ENCODE measurements around the gene KPNA6.
"Not testable (repeated sequence)": the region's sequence is repeated elsewhere in the genome, so short reads cannot be mapped to it uniquely, and the experiment has no call there.

The KPNA6 gene

DNA sequence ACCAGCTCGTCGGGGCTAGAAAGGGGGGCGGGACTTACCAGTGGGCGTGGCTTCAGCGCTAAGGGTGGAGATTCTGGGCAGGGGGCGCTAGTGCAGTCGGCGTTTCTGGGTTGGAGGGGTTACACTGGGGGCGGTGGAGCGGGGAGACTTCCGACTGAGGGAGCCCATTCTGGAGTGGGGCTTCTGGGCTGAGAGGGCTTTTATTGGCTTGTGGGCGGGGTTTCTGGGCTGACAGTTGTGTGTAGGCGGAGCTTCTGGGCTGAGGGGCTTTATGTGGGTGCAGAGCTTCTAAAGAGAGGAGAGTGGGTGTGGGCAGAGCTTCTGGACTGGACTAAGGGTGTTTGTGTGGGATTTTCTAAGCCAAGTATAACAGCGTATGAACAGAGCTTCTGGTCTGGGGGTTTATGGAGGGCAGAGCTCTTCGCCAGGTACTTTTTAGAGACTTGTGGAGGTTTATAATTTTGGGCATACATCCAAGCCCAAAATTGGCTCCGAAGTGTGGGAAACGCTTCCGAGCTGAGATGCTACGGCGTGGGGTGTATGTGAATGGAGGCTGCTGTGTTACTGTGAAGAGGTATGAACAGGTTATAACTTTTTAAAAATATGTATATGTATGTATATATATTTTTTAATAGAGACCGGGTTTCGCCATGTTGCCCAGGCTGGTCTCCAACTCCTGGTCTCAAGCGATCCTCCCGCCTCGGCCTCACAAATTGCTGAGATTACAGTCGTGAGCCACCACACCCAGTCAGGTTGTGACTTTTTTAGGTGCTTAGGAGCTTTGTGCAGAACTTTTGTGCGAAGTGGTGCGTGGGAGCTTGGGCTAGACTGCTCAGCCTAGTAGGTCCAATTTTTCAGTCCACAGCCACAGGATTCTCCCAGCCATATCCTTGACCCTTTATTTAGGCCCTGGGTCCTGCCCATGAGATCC lies 34.3 kb upstream of the KPNA6 start:
- Histone ChIP-seq H3K27me3 (ENCODE audit: control insufficient read depth in 1 of 2, insufficient read depth in 2 of 2, low read length in 2 of 2) (peaks cover 0 to 5% of the 10 kb centered on the region in 2 donors), H3K4me3 (ENCODE audit: low read length in 2 of 2) (peak overlapping the region; percentile 88 to 91), H3K4me1 (ENCODE audit: control insufficient read depth, insufficient read depth, low read length) (peaks cover 15% of the 10 kb centered on the region), H3K9ac (ENCODE audit: low read length in 2 of 2) (peak overlapping the region; percentile 68 to 85), H3K36me3 (ENCODE audit: control insufficient read depth in 2 of 2, insufficient read depth in 2 of 2, low read length in 2 of 2) (peaks cover 18 to 21% of the 10 kb centered on the region in 2 donors), H3K9me3 (ENCODE audit: control insufficient read depth in 2 of 2, low read length in 2 of 2) (no peaks in the 10 kb centered on the region), H3K27ac (ENCODE audit: low read length) (peak overlapping the region; percentile 76)

DNA sequence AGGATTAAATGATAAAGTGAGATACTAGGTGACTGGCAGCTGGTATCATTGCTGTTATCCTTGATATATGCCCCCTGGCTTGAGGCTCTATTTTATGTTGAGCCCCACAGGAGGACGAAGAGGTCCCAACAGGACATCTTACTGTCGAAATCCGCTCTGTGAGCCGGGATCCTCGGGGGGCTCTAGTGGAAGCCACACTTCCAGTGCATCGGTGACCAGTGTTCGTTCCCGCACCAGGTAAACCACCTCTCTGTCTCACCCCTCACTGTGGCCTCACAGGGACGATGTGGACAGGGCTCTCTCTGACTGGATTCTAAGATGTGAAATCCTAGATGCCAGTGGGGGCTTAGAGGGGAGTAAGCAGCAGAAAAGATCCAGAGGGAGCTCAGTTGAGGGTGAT lies 33.0 kb upstream of the KPNA6 start:
- no peak overlapping the region for H3K9ac ChIP-seq (ENCODE audit: low read length in 2 of 2)
- H3K36me3 ChIP-seq (ENCODE audit: control insufficient read depth in 2 of 2, insufficient read depth in 2 of 2, low read length in 2 of 2), result peaks cover 18 to 21% of the 10 kb centered on the region in 2 donors
- no peaks in the 10 kb centered on the region for H3K9me3 ChIP-seq (ENCODE audit: control insufficient read depth in 2 of 2, low read length in 2 of 2)
- peaks cover 15% of the 10 kb centered on the region for H3K4me1 ChIP-seq (ENCODE audit: control insufficient read depth, insufficient read depth, low read length)
- H3K4me3 ChIP-seq (ENCODE audit: low read length in 2 of 2), result no peak overlapping the region
- no peaks in the 10 kb centered on the region for H3K27me3 ChIP-seq (ENCODE audit: control insufficient read depth in 1 of 2, insufficient read depth in 2 of 2, low read length in 2 of 2)
- H3K27ac ChIP-seq (ENCODE audit: low read length), result no peak overlapping the region

DNA sequence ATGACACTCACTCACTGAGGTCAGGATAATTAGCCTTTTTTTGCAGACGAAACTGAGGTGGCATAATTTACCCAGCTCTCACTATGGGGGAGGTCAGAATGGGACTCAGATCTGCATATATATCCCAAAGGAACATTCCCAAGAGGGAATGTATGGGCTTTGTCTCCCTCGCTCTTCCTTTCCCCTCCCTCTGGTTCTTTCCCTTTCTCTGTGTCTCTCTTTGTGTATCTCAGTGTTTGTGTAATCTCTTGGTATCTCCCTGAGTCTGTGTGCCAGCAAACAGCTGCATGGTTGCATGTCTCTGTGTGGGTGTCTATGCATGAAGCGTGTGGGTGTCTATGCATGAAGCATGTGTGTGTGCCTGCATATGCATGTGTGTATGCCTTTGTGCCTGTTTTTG lies 30.4 kb upstream of the KPNA6 start:
- no peaks in the 10 kb centered on the region for H3K27me3 ChIP-seq (ENCODE audit: control insufficient read depth in 1 of 2, insufficient read depth in 2 of 2, low read length in 2 of 2)
- H3K36me3 ChIP-seq (ENCODE audit: control insufficient read depth in 2 of 2, insufficient read depth in 2 of 2, low read length in 2 of 2), result peaks cover 18 to 21% of the 10 kb centered on the region in 2 donors
- no peaks in the 10 kb centered on the region for H3K9me3 ChIP-seq (ENCODE audit: control insufficient read depth in 2 of 2, low read length in 2 of 2)
- no peak overlapping the region for H3K4me3 ChIP-seq (ENCODE audit: low read length in 2 of 2)
- peaks cover 12% of the 10 kb centered on the region for H3K4me1 ChIP-seq (ENCODE audit: control insufficient read depth, insufficient read depth, low read length)
- H3K9ac ChIP-seq (ENCODE audit: low read length in 2 of 2), result no peak overlapping the region
- no peak overlapping the region for H3K27ac ChIP-seq (ENCODE audit: low read length)

DNA sequence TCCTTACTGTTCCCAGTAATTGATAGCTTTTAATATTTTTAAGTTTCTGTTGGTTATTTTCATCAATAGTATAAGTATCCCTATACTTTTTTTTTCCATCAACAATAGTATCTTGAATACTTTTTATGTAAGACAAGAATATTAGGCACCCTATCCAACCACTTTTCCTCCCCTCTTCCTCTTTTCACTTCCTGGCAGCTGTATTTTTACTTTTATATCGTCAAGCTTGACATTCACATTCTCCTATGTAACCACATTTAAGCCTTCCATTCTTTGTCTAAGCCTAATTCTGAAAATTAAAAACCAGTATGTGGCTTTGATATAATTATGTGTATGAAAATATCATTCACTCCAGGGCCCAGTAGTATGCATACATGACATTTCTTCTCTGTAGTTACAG lies 25.8 kb upstream of the KPNA6 start:
- H3K9me3 ChIP-seq (ENCODE audit: control insufficient read depth in 2 of 2, low read length in 2 of 2), result no peaks in the 10 kb centered on the region
- H3K27ac ChIP-seq (ENCODE audit: low read length), result no peak overlapping the region
- H3K27me3 ChIP-seq (ENCODE audit: control insufficient read depth in 1 of 2, insufficient read depth in 2 of 2, low read length in 2 of 2), result no peaks in the 10 kb centered on the region
- H3K4me1 ChIP-seq (ENCODE audit: control insufficient read depth, insufficient read depth, low read length), result no peaks in the 10 kb centered on the region
- peaks cover 12% of the 10 kb centered on the region in 2 donors for H3K36me3 ChIP-seq (ENCODE audit: control insufficient read depth in 2 of 2, insufficient read depth in 2 of 2, low read length in 2 of 2)
- no peak overlapping the region for H3K9ac ChIP-seq (ENCODE audit: low read length in 2 of 2)
- no peak overlapping the region for H3K4me3 ChIP-seq (ENCODE audit: low read length in 2 of 2)

DNA sequence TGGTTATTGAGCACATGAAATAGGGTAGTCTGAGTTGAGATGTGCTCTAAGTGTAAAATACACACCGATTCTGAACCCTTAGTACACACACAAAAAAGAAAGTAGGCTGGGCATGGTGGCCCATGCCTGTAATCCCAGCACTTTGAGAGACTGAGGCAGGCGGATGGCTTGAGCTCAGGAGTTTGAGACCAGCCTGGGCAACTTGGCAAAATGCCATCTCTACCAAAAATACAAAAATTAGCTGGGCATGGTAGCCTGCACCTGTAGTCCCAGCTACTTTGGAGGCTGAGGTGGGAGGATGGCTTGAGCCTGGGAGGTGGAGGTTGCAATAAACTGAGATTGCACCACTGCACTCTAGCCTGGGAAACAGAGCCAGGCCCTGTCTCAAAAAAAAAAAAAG lies 21.5 kb upstream of the KPNA6 start:
- H3K9ac ChIP-seq (ENCODE audit: low read length in 2 of 2); H3K27me3 ChIP-seq (ENCODE audit: control insufficient read depth in 1 of 2, insufficient read depth in 2 of 2, low read length in 2 of 2); H3K27ac ChIP-seq (ENCODE audit: low read length); H3K36me3 ChIP-seq (ENCODE audit: control insufficient read depth in 2 of 2, insufficient read depth in 2 of 2, low read length in 2 of 2); H3K4me3 ChIP-seq (ENCODE audit: low read length in 2 of 2); H3K9me3 ChIP-seq (ENCODE audit: control insufficient read depth in 2 of 2, low read length in 2 of 2); H3K4me1 ChIP-seq (ENCODE audit: control insufficient read depth, insufficient read depth, low read length): not testable (repeated sequence)

DNA sequence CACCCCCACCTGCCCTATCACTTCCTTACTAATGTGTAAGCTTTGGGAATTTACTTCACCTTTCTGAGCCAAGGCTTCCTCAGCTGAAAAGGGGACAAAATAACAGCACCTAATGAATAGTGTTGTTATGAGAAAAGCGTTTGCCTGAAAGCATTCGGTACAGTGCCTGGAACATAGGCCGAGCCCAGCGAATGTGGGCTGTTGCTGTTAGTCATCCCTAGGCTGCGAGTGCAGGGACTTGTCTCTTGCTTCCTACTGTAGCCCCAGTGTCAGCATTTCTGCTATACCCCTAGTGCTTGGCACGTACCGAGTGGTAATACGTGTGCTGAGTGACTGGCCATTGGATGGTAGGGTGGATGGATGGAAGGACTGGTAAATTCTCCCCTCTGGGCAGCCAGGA lies 16.7 kb upstream of the KPNA6 start:
- H3K9ac ChIP-seq (ENCODE audit: low read length in 2 of 2), result no peak overlapping the region
- H3K27me3 ChIP-seq (ENCODE audit: control insufficient read depth in 1 of 2, insufficient read depth in 2 of 2, low read length in 2 of 2), result no peaks in the 10 kb centered on the region
- no peak overlapping the region for H3K4me3 ChIP-seq (ENCODE audit: low read length in 2 of 2)
- H3K36me3 ChIP-seq (ENCODE audit: control insufficient read depth in 2 of 2, insufficient read depth in 2 of 2, low read length in 2 of 2), result peaks cover 32 to 38% of the 10 kb centered on the region in 2 donors
- no peaks in the 10 kb centered on the region for H3K4me1 ChIP-seq (ENCODE audit: control insufficient read depth, insufficient read depth, low read length)
- H3K27ac ChIP-seq (ENCODE audit: low read length), result no peak overlapping the region
- H3K9me3 ChIP-seq (ENCODE audit: control insufficient read depth in 2 of 2, low read length in 2 of 2), result no peaks in the 10 kb centered on the region

DNA sequence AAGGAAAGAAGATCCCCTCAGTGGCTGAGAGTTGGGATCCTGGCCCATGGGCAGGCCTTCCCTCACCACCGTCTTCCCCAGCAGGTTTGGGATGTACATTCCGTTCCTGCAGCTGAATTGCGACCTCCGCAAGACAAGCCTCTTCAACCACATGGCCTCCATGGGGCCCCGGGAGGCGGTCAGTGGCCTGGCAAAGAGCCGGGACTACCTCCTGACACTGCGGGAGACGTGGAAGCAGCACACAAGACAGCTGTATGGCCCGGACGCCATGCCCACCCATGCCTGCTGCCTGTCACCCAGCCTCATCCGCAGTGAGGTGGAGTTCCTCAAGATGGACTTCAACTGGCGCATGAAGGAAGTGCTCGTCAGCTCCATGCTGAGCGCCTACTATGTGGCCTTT lies 16.3 kb upstream of the KPNA6 start:
- Histone ChIP-seq H3K4me3 (ENCODE audit: low read length in 2 of 2) (no peak overlapping the region), H3K9me3 (ENCODE audit: control insufficient read depth in 2 of 2, low read length in 2 of 2) (no peaks in the 10 kb centered on the region), H3K4me1 (ENCODE audit: control insufficient read depth, insufficient read depth, low read length) (no peaks in the 10 kb centered on the region), H3K27ac (ENCODE audit: low read length) (no peak overlapping the region), H3K9ac (ENCODE audit: low read length in 2 of 2) (no peak overlapping the region), H3K27me3 (ENCODE audit: control insufficient read depth in 1 of 2, insufficient read depth in 2 of 2, low read length in 2 of 2) (no peaks in the 10 kb centered on the region), H3K36me3 (ENCODE audit: control insufficient read depth in 2 of 2, insufficient read depth in 2 of 2, low read length in 2 of 2) (peaks cover 33 to 39% of the 10 kb centered on the region in 2 donors)

DNA sequence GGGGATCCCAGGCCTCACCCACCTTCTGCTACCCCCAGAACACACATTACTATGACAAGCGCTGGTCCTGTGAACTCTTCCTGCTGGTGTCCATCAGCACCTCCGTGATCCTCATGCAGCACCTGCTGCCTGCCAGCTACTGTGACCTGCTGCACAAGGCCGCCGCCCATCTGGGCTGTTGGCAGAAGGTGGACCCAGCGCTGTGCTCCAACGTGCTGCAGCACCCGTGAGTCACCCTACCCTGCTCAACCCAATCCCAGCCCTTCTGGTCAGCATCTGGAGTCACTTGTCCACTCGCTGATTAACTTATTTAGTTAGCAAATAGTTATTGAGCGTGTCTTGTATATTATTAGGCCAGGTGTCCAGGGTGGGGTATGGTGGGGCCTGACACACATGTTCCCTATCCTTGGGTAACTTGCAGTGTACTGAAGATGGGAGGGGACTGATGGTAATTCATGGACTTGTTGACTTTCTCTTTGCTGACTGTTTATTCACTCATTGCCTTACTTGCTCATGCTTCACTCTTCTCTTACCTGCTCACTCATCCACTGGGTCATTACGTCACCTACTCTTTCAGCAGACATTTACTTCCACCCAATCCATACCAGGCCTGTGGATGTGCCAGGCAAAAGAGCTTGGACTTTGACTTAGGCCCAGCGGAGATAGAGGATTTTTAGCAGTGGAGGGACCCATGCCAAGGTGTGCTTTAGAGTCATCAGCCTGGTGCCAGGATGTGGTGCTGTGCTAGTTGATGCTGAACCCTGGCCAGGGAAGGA lies 12.9 kb upstream of the KPNA6 start:
- Histone ChIP-seq H3K9me3 (ENCODE audit: control insufficient read depth in 2 of 2, low read length in 2 of 2) (no peaks in the 10 kb centered on the region), H3K27me3 (ENCODE audit: control insufficient read depth in 1 of 2, insufficient read depth in 2 of 2, low read length in 2 of 2) (no peaks in the 10 kb centered on the region), H3K4me1 (ENCODE audit: control insufficient read depth, insufficient read depth, low read length) (no peaks in the 10 kb centered on the region), H3K4me3 (ENCODE audit: low read length in 2 of 2) (no peak overlapping the region), H3K9ac (ENCODE audit: low read length in 2 of 2) (no peak overlapping the region), H3K36me3 (ENCODE audit: control insufficient read depth in 2 of 2, insufficient read depth in 2 of 2, low read length in 2 of 2) (peaks cover 37 to 45% of the 10 kb centered on the region in 2 donors), H3K27ac (ENCODE audit: low read length) (no peak overlapping the region)

DNA sequence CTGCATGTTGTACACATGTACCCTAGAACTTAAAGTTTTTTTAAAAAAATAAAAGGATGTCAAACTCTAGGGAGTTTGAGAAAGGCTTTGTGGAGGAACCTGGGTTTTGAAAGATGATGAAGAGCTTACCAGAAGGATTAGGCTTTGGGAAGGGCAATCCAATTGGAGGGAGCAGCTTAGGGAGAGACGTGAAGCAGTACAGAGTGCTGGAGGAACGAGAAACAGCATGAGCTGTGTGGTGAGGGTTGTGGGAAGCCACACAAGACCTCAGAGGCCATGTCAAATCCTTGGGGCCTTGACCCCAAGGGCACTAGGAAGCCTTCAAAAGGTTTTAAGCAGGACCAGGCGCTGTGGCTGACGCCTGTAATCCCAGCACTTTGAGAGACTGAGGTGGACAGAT lies 8.4 kb upstream of the KPNA6 start:
- no peaks in the 10 kb centered on the region for H3K9me3 ChIP-seq (ENCODE audit: control insufficient read depth in 2 of 2, low read length in 2 of 2)
- no peak overlapping the region for H3K9ac ChIP-seq (ENCODE audit: low read length in 2 of 2)
- H3K4me1 ChIP-seq (ENCODE audit: control insufficient read depth, insufficient read depth, low read length), result no peaks in the 10 kb centered on the region
- H3K4me3 ChIP-seq (ENCODE audit: low read length in 2 of 2), result no peak overlapping the region
- no peaks in the 10 kb centered on the region for H3K27me3 ChIP-seq (ENCODE audit: control insufficient read depth in 1 of 2, insufficient read depth in 2 of 2, low read length in 2 of 2)
- no peak overlapping the region for H3K27ac ChIP-seq (ENCODE audit: low read length)
- H3K36me3 ChIP-seq (ENCODE audit: control insufficient read depth in 2 of 2, insufficient read depth in 2 of 2, low read length in 2 of 2), result peaks cover 22 to 30% of the 10 kb centered on the region in 2 donors

DNA sequence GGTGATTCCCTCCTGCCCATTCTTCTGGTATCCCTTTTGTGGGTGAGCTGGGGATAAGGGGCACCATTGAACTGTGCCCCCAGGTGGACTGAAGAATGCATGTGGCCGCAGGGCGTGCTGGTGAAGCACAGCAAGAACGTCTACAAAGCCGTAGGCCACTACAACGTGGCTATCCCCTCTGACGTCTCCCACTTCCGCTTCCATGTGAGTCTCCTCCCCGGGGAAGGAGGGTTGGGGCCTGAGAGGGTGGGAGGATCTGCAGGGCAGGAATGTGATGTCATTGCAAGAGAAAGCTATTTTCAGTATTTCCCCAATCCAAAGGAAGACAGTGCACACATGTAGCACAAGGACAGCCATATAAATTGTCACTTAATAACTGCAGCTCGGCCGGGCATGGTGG lies 7.5 kb upstream of the KPNA6 start:
- Histone ChIP-seq H3K9me3 (ENCODE audit: control insufficient read depth in 2 of 2, low read length in 2 of 2) (no peaks in the 10 kb centered on the region), H3K27ac (ENCODE audit: low read length) (no peak overlapping the region), H3K36me3 (ENCODE audit: control insufficient read depth in 2 of 2, insufficient read depth in 2 of 2, low read length in 2 of 2) (peaks cover 14 to 21% of the 10 kb centered on the region in 2 donors), H3K4me3 (ENCODE audit: low read length in 2 of 2) (no peak overlapping the region), H3K9ac (ENCODE audit: low read length in 2 of 2) (no peak overlapping the region), H3K4me1 (ENCODE audit: control insufficient read depth, insufficient read depth, low read length) (no peaks in the 10 kb centered on the region), H3K27me3 (ENCODE audit: control insufficient read depth in 1 of 2, insufficient read depth in 2 of 2, low read length in 2 of 2) (no peaks in the 10 kb centered on the region)
